Keratinocyte (primary cell): Measurements from ENCODE around the gene RABGAP1. TPM values are rescaled to one million over a fixed set of nuclear protein-coding genes. Genes with fewer than 3 reads are reported as not detected.

Experiments
- DNase-seq: peaks from one replicate; pipeline ENCODE4 v3.0.0-alpha.2; 2011; ENCODE audit warnings: low read depth, missing footprints, low spot score
- FAIRE-seq: peaks from 2 replicates; lab custom pipeline; 2011; peaks lifted over from hg19 to GRCh38; lab: Jason Lieb, UNC
- H2AFZ ChIP-seq: 2 replicates; pipeline ENCODE4 v1.6.0; 2012; ENCODE audit warnings: low read length, control low read depth, inconsistent platforms; ENCODE audit not compliant: control insufficient read depth
- H3K27ac ChIP-seq: 2 replicates; pipeline ENCODE4 v1.5.1; 2011; ENCODE audit warnings: low read length; ENCODE audit not compliant: control insufficient read depth, insufficient read depth
- H3K27me3 ChIP-seq: 3 replicates; pipeline ENCODE4 v1.6.0; 2011; ENCODE audit warnings: low read length; ENCODE audit not compliant: control insufficient read depth, insufficient read depth; ENCODE audit errors: extremely low read depth
- H3K36me3 ChIP-seq, 2 experiments: 2 replicates in 1 of 2; 3 replicates in 1 of 2; pipeline ENCODE4 v1.5.1; 2011; ENCODE audit warnings: low read length in 2 of 2, mild to moderate bottlenecking in 1 of 2; ENCODE audit not compliant: control insufficient read depth in 2 of 2, insufficient read depth in 2 of 2; ENCODE audit errors: extremely low read depth in 1 of 2
- H3K4me1 ChIP-seq: 3 replicates; pipeline ENCODE4 v1.5.1; 2011; ENCODE audit warnings: low read length; ENCODE audit not compliant: control insufficient read depth, insufficient read depth; ENCODE audit errors: extremely low read depth
- H3K4me2 ChIP-seq: 3 replicates; pipeline ENCODE4 v1.6.0; 2011; ENCODE audit warnings: low read depth, low read length; ENCODE audit not compliant: control insufficient read depth, insufficient read depth; ENCODE audit errors: extremely low read depth
- H3K4me3 ChIP-seq, 3 experiments: fragments of 200-600 bp in 1 of 3; sonication (generic) in 1 of 3; 2 replicates in 2 of 3; 3 replicates in 1 of 3; pipeline ENCODE4 v1.5.1; 2011 to 2016; ENCODE audit warnings: low read length in 3 of 3, mild to moderate bottlenecking in 3 of 3, control low read depth in 2 of 3, inconsistent platforms in 1 of 3, low read depth in 1 of 3, mixed read lengths in 1 of 3, mixed run types in 1 of 3, moderate library complexity in 1 of 3; ENCODE audit not compliant: control insufficient read depth in 2 of 3, insufficient read depth in 2 of 3; ENCODE audit errors: extremely low read depth in 1 of 3
- H3K79me2 ChIP-seq: 2 replicates; pipeline ENCODE4 v1.6.0; 2012; ENCODE audit warnings: low read length; ENCODE audit not compliant: control insufficient read depth, insufficient read depth
- H3K9ac ChIP-seq: 3 replicates; pipeline ENCODE4 v1.6.0; 2011; ENCODE audit warnings: low read length; ENCODE audit not compliant: control insufficient read depth, insufficient read depth; ENCODE audit errors: extremely low read depth
- H3K9me1 ChIP-seq: 3 replicates; pipeline ENCODE4 v1.6.0; 2011; ENCODE audit warnings: low read length; ENCODE audit not compliant: control insufficient read depth, insufficient read depth; ENCODE audit errors: extremely low read depth
- H3K9me3 ChIP-seq: 2 replicates; pipeline ENCODE4 v1.5.1; 2012; ENCODE audit warnings: low read depth, low read length; ENCODE audit not compliant: control insufficient read depth
- H4K20me1 ChIP-seq: 3 replicates; pipeline ENCODE4 v1.6.0; 2011; ENCODE audit warnings: low read length; ENCODE audit not compliant: control insufficient read depth, insufficient read depth; ENCODE audit errors: extremely low read depth
- CTCF ChIP-seq, 3 experiments: IDR thresholded peaks in 1 of 3; conservative IDR thresholded peaks in 1 of 3; optimal IDR thresholded peaks in 1 of 3; 2 replicates in 2 of 3; 3 replicates in 1 of 3; pipeline versions ENCODE3 to v1.5.1; 2011; ENCODE audit warnings: low read length in 3 of 3, mild to moderate bottlenecking in 3 of 3, moderate library complexity in 2 of 3, control low read depth in 1 of 3, inconsistent platforms in 1 of 3; ENCODE audit not compliant: insufficient read depth in 2 of 3; ENCODE audit errors: extremely low read depth in 1 of 3
- EZH2 ChIP-seq: IDR thresholded peaks from one replicate; pipeline ENCODE4 v1.6.1; 2012; ENCODE audit warnings: inconsistent platforms, mild to moderate bottlenecking, low read length, moderate library complexity
- dilution Hi-C: fragments of 300-500 bp; cut with MboI; formaldehyde crosslinking; loops from one replicate; pipeline ENCODE4 v1.7.0; 2020; ENCODE audit warnings: low sequenced_read_pairs; ENCODE audit not compliant: extremely low pct_ligation_motif_present
- polyA plus RNA-seq, 5 experiments: library from polyadenylated mRNA; depleted of rRNA in 3 of 5; stranded (reverse) in 3 of 5; stranded (forward) in 1 of 5; unstranded in 1 of 5; fragments of >200 nt; gene quantifications; 1 replicate in 1 of 5; 2 replicates in 3 of 5; 3 replicates in 1 of 5; pipeline versions ENCODE4 v1.2.1 to v1.2.3, GENCODE V29; 2011 to 2012; ENCODE audit warnings: missing spikeins in 2 of 5, low read depth in 1 of 5, low replicate concordance in 1 of 5

RABGAP1 gene
- polyA plus RNA-seq, 1 donor (not counting 4 experiments of a cell fraction or from before 2014, with no cell fraction given): 40.6 TPM

GRCh38 chr9:123072407-123072995 is 131.7 kb downstream of the RABGAP1 start:
- H3K4me2 ChIP-seq: no peak overlapping the region
- no peaks in the 10 kb centered on the region for H3K4me1 ChIP-seq
- no peak overlapping the region for H3K4me3 ChIP-seq
- H4K20me1 ChIP-seq: no peaks in the 10 kb centered on the region
- no peaks in the 10 kb centered on the region for H3K9me1 ChIP-seq
- no peaks in the 10 kb centered on the region for H3K27me3 ChIP-seq
- H3K36me3 ChIP-seq: peaks cover 4 to 6% of the 10 kb centered on the region in 2 experiments
- no peaks in the 10 kb centered on the region for H3K79me2 ChIP-seq
- H3K9me3 ChIP-seq: no peaks in the 10 kb centered on the region
- no peak overlapping the region for H3K27ac ChIP-seq
- FAIRE-seq (no peak), DNase-seq (no peak)
- H2AFZ ChIP-seq: no peak overlapping the region
- TF ChIP-seq CTCF (optimal IDR thresholded peaks at IDR 0.05 in 1 of 3, IDR thresholded peaks at IDR 0.05 in 1 of 3, conservative IDR thresholded peaks at IDR 0.05 in 1 of 3; ENCODE audit: extremely low read depth in 1 of 3, insufficient read depth in 2 of 3, low read length in 3 of 3): no peak
- no peak for TF ChIP-seq EZH2
- no peak overlapping the region for H3K9ac ChIP-seq
- dilution Hi-C loops: no loop called here

DNA sequence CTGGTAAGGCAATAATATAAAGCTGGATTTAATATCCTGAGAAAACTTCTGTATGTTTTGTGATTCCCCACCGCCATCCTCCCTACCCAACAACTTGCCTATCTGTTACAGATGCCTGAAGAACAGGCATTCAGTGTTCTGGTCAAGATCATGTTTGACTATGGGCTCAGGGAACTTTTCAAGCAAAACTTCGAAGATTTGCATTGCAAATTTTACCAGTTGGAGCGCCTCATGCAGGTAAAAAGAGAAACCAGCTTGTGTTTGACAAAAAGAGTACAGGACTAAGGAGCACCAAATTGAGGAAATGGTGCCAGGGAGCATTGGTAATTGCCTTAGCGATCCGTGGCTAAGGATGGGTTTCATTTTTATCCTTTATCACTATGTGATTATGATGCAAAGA is 132.6 kb downstream of the RABGAP1 start:
- dilution Hi-C loops: no loop called here
- H3K36me3 ChIP-seq: peaks cover 4 to 6% of the 10 kb centered on the region in 2 experiments
- H3K4me2 ChIP-seq: no peak overlapping the region
- H3K9ac ChIP-seq: no peak overlapping the region
- no peak overlapping the region for H3K27ac ChIP-seq
- TF ChIP-seq CTCF (optimal IDR thresholded peaks at IDR 0.05 in 1 of 3, IDR thresholded peaks at IDR 0.05 in 1 of 3, conservative IDR thresholded peaks at IDR 0.05 in 1 of 3; ENCODE audit: extremely low read depth in 1 of 3, insufficient read depth in 2 of 3, low read length in 3 of 3) (no peak), EZH2 (no peak)
- DNase-seq (no peak), FAIRE-seq (no peak)
- H2AFZ ChIP-seq: no peak overlapping the region
- H3K79me2 ChIP-seq: no peaks in the 10 kb centered on the region
- H3K9me3 ChIP-seq: no peaks in the 10 kb centered on the region
- H4K20me1 ChIP-seq: no peaks in the 10 kb centered on the region
- H3K27me3 ChIP-seq: no peaks in the 10 kb centered on the region
- no peaks in the 10 kb centered on the region for H3K9me1 ChIP-seq
- no peak overlapping the region for H3K4me3 ChIP-seq
- no peaks in the 10 kb centered on the region for H3K4me1 ChIP-seq
